Right lobe of liver (tissue), 4 donors: ENCODE results near the gene SCFD2.

Source experiments
- CTCF ChIP-seq, 4 donors: fragments of 200-600 bp in 3 of 4; fragments of 450-650 bp in 1 of 4; IDR thresholded peaks; one replicate each; pipeline versions ENCODE4 v1.5.1 to v1.8.0; 2016 to 2022; ENCODE audit warnings: antibody characterized with exemption in 4 of 4, mild to moderate bottlenecking in 2 of 4
- POLR2A ChIP-seq: fragments of 450-650 bp; IDR thresholded peaks from one replicate; pipeline ENCODE4 v1.6.1; 2017; ENCODE audit warnings: antibody characterized with exemption, mild to moderate bottlenecking
- donor health status: DM: no; HTN: no; CAD: no.
- donor health status: DM: no; HTN: no; CAD: no.
- donor health status: DM: no; HTN: yes; CAD: no.

- TF ChIP-seq CTCF (IDR thresholded peaks at IDR 0.05) (no peak), POLR2A (no peak)
These were observed 245.1 kb downstream of the SCFD2 start for GRCh38 chr4:53120778-53121177.
